Activated T-cell treated with anti-CD3 and anti-CD28 coated beads for 1 hour (primary cell): ENCODE measurements around the gene RALGAPA1.

ENCODE experiments used
- DNase-seq: peaks from one replicate; pipeline ENCODE4 v3.0.0-alpha.2; 2020; ENCODE audit warnings: low read depth

Gene RALGAPA1

DNA sequence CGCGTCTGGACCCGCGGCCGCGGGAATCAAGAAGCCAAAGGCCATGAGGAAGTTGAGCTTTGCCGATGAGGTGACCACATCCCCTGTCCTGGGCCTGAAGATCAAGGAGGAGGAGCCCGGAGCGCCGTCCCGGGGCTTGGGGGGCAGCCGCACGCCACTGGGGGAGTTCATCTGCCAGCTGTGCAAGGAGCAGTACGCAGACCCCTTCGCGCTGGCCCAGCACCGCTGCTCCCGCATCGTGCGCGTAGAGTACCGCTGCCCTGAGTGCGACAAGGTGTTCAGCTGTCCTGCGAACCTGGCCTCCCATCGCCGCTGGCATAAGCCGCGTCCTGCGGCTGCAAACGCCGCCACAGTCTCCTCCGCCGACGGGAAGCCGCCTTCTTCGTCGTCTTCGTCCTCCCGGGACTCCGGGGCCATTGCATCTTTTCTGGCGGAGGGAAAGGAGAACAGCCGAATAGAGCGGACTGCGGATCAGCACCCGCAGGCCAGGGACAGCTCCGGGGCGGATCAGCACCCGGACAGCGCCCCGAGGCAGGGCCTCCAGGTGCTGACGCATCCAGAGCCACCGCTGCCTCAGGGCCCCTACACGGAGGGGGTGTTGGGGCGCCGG lies 274.1 kb downstream of the RALGAPA1 start:
- peak; percentile 39 for DNase-seq

DNA sequence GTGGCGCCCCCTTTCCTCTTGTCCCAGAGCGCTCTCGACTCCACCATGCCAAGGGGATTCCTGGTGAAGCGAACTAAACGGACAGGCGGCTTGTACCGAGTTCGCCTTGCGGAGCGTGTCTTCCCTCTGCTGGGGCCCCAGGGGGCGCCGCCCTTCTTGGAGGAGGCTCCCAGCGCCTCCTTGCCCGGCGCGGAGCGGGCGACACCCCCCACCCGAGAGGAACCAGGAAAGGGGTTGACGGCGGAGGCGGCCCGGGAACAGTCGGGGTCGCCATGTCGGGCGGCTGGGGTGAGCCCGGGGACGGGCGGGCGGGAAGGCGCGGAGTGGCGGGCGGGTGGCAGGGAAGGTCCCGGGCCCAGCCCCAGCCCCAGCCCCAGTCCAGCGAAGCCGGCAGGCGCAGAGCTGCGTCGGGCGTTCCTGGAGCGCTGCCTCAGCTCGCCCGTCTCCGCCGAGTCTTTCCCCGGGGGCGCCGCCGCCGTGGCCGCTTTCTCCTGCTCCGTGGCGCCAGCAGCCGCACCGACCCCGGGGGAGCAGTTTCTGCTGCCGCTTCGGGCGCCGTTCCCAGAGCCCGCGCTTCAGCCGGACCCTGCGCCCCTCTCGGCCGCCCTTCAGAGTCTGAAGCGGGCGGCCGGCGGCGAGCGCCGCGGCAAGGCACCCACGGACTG lies 274.8 kb downstream of the RALGAPA1 start:
- no peak for DNase-seq

DNA sequence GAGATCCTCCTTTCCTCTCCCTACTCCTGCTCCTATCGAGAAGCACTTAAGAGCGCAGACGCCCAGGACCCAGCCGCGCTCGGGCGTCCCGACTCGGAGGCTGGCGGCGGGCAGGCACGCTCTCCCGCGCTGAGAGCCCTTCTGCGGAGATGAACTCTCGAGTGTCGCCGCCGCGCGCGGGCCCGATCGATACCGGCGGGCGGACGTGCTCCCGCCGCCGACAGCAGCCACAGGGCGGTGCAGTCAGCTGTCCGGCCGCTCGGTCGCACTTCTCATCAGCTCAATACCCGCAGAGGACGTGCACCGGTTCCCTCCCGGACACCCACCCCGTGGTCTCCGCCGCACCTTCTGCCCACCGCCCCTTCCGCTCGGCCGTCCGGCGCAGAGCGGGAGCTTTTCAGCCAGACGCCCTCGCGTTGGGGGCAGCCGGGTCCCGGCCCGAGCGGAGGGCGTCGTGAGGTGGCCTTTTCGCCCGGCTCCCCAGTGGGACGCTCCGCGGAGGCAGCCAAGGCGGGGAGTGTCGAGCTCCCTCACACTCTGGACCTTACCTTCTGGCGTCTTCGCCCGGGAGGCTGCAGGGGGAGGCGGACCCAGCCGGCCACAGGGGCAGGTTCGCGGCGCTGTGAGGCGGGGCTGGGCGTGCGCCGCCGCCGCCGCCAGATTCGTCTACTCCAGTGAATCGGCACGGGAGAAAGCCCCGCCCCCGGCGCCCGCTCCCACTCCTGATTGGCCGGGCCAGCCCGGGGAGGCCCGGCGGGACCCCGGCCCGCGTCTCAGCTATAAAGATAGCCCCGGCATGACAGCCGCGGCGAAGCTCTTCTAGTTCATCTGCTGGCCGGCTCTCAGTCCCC lies 275.5 kb downstream of the RALGAPA1 start, which contains the start of gene INSM2:
Gene INSM2 (plus strand): TSS at position 808 of the 851 bp plus-strand sequence. CDS start 89 bp downstream, outside the sequence.
- no peak for DNase-seq

DNA sequence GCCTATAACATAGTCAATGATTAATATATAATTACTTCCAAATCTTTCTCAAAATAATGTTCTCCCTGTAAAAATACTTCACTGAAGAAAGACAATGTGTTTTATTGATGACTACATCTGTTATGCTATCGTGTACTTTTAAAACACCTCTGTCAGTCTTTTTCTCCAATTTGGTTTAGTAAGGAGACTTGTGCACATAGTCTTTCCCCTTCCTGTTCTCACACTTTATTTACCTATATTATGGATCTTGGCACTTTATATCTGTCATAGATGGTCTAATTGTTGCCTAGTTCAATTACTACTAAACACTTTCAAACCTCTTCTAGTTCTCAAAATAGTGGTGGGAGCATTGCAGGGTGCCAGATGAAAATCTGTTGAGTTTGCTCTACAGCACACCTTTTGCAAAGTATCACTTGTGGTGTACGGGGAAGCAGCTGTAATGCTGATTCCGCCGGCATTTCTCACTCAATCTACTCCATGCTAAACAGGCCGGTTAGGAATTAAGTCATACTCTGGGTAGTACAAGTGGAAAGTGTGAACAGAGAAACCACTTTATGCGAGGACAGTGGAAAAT lies 276.2 kb downstream of the RALGAPA1 start:
- no peak for DNase-seq

DNA sequence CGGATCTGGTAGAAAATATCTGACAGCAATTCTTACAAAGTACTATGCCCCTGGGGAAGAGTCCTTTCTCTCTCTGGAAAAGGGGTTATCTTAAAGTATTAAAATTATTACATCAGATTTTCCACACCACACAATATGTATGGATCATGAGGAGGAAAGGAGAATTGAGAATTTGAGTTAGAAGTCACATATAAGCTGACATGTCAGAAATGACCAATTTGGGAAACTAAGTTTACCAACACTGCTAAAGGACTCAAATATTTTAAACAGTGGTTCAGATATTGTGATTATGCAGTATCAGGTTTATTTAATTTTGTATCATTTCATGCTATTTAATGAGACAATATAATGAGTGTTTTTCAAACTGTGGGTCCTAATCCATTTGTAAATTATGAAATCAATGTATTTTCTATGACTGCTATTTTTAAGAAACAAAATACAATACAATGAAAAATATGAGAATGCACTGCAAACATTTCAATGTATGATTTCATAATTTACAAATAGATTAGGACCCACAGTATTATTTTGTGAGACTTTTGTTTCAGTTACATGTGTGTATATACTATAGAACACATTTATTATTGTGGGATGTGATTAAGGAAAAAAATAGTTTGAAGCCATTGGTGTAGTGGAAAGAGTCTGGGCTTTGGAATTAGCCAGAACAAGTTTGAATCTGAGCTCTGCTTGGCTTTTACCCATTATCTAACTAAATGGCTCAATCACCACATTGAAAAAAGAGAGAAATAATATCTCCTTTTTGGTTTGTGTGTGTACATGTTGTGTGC lies 276.9 kb downstream of the RALGAPA1 start:
- DNase-seq: no peak

DNA sequence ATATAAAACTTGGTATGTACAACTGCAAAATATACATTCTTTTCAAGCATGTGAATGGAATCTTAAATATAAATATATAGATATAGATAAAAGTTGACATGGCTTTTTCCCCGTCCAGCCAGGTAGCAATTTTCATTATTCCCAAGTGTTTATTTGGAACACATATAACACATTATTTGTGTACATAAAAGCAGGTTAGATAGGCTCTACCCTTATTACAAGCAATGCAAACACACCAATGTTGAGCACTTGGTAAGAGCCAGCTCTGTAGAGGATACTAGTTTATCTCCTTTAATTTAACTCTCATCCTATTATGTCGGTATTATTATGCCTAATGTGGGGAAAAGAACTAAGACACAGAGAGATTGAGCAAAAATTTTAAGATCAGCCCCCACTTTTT lies 282.1 kb downstream of the RALGAPA1 start:
- DNase-seq: no peak

DNA sequence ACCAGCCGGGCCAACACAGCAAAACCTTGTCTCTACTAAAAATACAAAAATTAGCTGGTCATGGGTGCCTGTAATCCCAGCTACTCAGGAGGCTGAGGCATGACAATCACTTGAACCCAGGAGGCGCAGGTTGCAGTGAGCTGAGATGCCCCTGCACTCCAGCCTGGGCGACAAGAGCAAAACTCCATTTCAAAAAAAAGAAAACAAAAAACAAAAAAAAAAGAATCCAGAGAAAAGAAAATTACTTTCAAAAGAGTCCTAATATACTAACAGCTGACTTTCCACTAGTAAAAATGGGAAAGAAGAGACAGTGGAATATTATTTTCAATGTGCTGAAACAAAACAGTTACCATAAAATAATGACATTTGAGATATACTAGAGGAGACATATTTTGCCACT lies 283.4 kb downstream of the RALGAPA1 start:
- DNase-seq: no peak

DNA sequence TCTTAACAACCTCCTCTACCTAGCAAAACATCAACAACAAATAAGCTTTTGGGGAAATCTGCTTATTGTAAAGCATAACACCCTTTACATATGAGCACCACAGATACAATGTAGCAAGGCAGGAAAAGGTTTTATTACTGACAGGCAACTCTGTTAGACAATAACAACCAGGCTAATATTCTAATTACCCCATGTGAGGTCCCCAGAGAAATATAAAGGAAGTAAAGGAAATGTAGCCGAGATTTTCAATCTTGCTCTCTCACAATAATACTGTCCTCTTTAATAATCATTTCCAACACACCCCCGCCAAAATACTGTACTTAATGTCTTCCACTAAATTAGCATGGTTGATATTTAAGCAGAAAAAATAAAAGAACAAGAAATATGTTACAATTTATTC lies 289.1 kb downstream of the RALGAPA1 start:
- DNase-seq: no peak

DNA sequence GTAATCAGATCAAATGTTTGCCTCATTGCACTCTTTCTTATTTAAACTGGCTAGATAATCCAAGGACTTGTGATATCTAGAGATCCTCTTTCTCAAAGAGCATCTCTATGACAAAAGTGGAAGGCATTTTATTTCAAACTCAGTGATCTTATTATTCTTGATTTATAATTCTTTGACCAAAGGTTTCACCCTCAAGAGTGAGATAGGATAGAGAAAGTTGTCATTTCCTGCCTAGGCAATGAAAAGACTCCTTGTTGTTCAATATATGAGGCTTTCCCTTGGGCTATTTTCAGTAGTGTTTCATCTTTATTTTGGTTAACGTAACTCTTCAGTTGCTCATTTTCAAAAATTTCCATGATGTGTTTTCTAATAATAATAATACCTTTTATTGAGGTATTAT lies 293.2 kb downstream of the RALGAPA1 start:
- DNase-seq: no peak

DNA sequence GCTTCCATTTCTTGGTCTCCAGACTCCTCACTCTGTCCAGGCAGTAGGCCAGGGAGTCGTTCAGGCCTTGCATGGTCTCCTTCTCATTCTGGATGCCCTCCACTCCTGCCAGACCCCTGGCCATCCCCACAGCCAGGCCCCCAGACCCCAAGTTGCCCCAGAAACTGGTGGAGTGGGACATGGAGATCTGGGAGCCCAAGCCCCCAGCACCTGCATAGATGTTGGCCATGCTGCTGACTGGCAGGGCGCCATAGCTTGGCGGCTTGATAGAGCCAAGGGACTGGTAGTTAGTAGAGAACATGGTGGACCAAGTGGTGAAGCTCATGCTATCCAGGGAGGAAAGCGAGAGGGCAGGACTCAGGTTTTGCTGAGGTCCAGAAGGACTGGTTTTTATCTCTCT lies 296.3 kb downstream of the RALGAPA1 start:
- DNase-seq: no peak

DNA sequence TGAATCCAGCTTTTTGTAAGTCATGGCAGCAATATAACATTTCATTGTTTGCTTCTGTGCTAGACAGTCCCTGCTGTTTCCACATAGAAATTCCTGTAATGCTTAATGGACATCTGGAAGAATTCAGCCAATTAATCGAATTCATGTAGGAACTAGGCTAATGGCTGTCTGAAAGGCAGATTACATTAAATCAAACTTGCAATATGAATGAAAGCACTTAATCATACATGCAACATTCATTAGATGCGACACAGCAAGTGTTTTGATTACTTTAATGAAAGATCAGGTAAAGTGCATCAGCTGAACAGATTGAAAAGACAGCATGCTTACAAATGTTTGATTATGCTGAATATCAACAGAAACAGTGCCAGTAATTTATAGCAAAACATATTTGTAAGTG lies 299.2 kb downstream of the RALGAPA1 start:
- DNase-seq: no peak

DNA sequence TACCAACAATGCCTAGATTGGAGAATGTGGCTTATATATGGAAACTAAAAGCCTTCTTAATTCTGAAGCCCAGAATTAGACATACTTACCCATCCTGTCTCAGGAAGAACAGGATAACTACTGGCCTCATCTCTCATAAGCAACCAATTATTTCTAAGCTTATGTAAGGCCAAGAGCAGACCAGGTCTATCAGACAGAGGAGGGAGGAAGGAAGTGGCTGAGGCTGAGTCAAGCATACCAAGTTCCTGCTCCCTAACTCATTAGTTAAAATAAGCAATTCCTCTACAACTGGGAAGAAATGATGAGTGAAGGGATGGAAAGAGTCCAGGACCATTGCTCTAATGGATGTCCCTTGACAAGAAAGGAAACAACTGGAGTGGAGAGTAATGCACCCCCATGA lies 302.2 kb downstream of the RALGAPA1 start:
- DNase-seq: no peak

DNA sequence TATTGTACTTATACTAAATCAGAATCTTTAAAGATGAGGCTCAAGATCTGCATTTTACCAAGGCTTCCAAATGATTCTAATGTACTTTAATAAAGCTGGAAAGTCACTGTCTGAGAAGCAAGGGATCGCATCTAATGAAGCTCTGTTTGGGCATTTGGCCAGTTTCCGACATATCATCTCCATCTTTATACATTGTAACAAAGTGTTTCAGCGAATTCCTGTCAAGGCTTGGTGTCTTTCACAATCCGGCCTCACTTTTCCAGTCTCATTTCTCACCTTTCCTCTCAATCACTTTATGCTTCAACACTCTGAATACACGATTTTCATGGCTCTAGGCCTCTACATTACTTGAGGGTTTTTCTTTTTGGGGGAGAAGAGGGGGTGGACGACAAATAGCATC lies 302.6 kb downstream of the RALGAPA1 start:
- DNase-seq: no peak

DNA sequence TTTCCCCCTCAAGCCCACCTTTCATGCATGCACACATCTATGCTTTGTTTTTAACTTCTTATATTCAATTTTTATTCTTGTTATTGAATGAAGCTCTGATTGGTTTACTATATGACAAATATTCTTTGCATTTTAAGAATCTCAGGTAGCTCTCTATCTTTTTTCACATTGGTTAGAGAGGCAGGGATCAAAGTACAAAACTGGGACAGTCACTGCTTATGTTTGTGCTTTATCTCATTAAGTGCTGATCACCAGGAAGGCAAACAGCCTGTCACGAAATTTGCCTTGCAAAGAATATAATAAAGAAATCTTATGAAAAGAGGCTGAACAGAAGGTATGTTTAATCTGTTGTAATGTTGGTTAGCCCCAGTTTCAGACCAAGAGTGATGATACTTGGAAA lies 304.8 kb downstream of the RALGAPA1 start:
- DNase-seq: no peak

DNA sequence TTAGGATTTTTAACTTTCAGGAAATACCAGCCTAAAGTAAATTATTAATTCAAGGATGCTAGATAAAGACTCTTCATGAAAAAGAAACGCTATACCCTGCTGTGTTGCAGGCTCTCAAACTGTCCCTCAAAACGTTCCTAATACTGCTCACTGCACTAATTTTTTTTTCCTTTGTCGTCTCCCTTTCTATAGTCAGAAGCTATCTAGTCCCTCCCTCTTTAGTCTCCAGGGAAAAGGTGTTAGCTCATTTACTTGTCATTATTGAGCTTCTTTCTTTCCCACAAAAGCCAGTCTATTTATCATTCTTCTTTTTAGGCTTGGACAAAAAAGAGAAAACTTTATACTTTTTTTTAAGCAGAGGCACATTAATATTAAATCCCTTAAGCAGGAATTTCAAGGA lies 305.4 kb downstream of the RALGAPA1 start:
- no peak for DNase-seq

DNA sequence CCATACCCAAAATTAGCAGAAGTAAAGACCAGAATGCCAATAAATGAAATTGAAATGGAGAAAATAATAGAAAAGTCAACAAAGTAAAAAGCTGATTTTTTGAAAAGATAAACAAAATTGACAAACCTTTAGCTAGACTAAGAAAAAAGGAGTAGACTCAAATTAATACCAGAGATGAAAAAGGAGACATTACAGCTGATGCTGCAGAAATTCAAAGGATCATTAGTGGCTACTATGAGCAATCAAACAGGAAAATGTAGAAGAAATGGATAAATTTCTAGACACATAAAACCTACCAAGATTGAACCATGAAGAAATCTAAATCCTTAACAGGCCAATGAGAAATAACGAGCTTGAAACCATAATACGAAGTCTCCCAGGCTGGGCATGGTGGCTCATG lies 309.9 kb downstream of the RALGAPA1 start:
- no peak for DNase-seq

DNA sequence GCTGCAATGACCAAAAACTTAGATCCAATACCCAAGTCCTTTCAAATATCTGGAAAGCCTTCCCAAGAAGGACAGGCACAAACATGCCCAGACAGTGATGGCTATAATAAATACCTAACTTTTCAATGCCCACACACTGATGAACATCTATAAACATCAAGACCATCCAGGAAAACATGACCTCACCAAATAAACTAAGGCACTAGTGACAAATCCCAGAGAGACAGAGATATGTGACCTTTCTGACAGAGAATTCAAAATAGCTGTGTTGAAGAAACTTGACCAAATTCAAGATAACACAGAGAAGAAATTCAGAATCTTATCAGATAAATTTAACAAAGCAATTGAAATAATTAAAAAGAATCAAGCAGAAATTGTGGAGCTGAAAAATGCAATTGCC lies 313.8 kb downstream of the RALGAPA1 start:
- DNase-seq: no peak

DNA sequence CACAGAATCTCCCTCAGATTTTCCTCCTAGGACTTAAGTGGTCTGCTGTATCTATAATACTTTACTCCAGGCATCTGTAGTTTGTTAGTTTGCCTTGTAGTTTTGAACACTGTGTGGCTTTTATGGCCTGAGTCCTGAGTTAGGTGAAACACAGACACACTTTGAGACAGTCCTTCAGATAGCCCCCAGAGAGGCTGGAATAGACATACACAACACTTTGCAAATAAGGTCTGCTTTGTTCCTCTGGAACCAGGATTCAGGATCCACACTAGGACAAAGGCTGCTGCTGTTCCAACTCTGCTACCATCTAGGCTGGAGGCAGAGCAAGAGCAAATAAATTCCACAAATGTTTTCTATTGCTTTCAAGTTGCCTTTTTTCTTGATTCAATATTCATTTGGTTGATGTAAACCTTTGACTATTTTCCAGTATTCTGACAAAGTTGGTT lies 316.5 kb downstream of the RALGAPA1 start:
- DNase-seq: no peak
